GM12878 (cell line): ENCODE results near the gene NEB. TPM values are rescaled to one million over a fixed set of nuclear protein-coding genes. Genes with fewer than 3 reads are reported as not detected.

Experiments used
- ATAC-seq: fragments of 200-7000 bp; cut with Tn5 transposase; 3 replicates; pipeline ENCODE4 v1.9.1; 2020; ENCODE audit warnings: mild to moderate bottlenecking, moderate library complexity
- BruUV-seq: library from RNA; stranded (reverse); fragments of 400-500 nt; replicated peaks from 2 replicates; lab custom pipeline; 2021; lab: Mats Ljungman, UMichigan
- CTCF ChIA-PET: fragments of 300-600 bp; sonication (Branson Sonifier 250); formaldehyde crosslinking; extraction: SDS; loops from one replicate; lab custom pipeline; 2021; ENCODE audit warnings: inconsistent platforms; lab: Yijun Ruan, JAX
- POLR2A ChIA-PET: fragments of 350-600 bp; formaldehyde crosslinking; extraction: SDS; loops from one replicate; lab custom pipeline; 2021; ENCODE audit warnings: inconsistent platforms; lab: Charles Lee
- RAD21 ChIA-PET: fragments of 300-600 bp; sonication (Branson Sonifier 250); formaldehyde crosslinking; loops from one replicate; lab custom pipeline; 2023; ENCODE audit warnings: antibody characterized with exemption; ENCODE audit not compliant: unreplicated experiment; lab: Charles Lee
- SMC1A ChIA-PET: fragments of 300-600 bp; sonication (Branson Sonifier 250); formaldehyde crosslinking; loops from one replicate; lab custom pipeline; 2023; ENCODE audit not compliant: unreplicated experiment, uncharacterized antibody; lab: Charles Lee
- DNase-seq: peaks from one replicate; pipeline ENCODE4 v3.0.0-alpha.2; 2011; ENCODE audit warnings: low read depth, low spot score
- FAIRE-seq: peaks from 3 replicates; lab custom pipeline; 2011; peaks lifted over from hg19 to GRCh38; lab: Jason Lieb, UNC
- H2AFZ ChIP-seq: 2 replicates; pipeline ENCODE4 v1.6.0; 2011; ENCODE audit warnings: low read depth, low read length, control low read depth; ENCODE audit not compliant: control insufficient read depth
- H3K27ac ChIP-seq: 2 replicates; pipeline ENCODE4 v1.5.1; 2011; ENCODE audit warnings: control low read depth; ENCODE audit not compliant: control insufficient read depth, insufficient read depth
- H3K27me3 ChIP-seq, 2 experiments: replicated peaks in 1 of 2; 2 replicates each; pipeline versions ENCODE4 v1.6.0 to v1.6.1; 2011; ENCODE audit warnings: low read length in 1 of 2; ENCODE audit not compliant: control insufficient read depth in 2 of 2, insufficient read depth in 2 of 2
- H3K36me3 ChIP-seq, 2 experiments: 2 replicates each; pipeline ENCODE4 v1.5.1; 2011; ENCODE audit warnings: low read length in 1 of 2; ENCODE audit not compliant: control insufficient read depth in 2 of 2, insufficient read depth in 2 of 2
- H3K4me1 ChIP-seq: 2 replicates; pipeline ENCODE4 v1.6.1; 2011; ENCODE audit warnings: mild to moderate bottlenecking, low read length, moderate library complexity, mixed read lengths; ENCODE audit not compliant: control insufficient read depth, insufficient read depth
- H3K4me2 ChIP-seq: 2 replicates; pipeline ENCODE4 v1.6.0; 2011; ENCODE audit warnings: control low read depth; ENCODE audit not compliant: control insufficient read depth, insufficient read depth
- H3K4me3 ChIP-seq: fragments of 200-600 bp; sonication (generic); 2 replicates; pipeline ENCODE4 v1.5.1; 2016
- H3K79me2 ChIP-seq: 2 replicates; pipeline ENCODE4 v1.6.0; 2011; ENCODE audit warnings: low read length; ENCODE audit not compliant: control insufficient read depth, insufficient read depth
- H3K9ac ChIP-seq: 2 replicates; pipeline ENCODE4 v1.8.0; 2011; ENCODE audit warnings: low read length, control low read depth, mixed read lengths; ENCODE audit not compliant: control insufficient read depth, insufficient read depth
- H3K9me3 ChIP-seq: replicated peaks from 3 replicates; pipeline ENCODE4 v1.5.1; 2011; ENCODE audit warnings: mild to moderate bottlenecking, low read length; ENCODE audit not compliant: control insufficient read depth, insufficient read depth
- H4K20me1 ChIP-seq: 2 replicates; pipeline ENCODE4 v1.6.0; 2011; ENCODE audit not compliant: control insufficient read depth, insufficient read depth
- CHD1 ChIP-seq: IDR thresholded peaks from 2 replicates; pipeline ENCODE4 v1.6.1; 2012; ENCODE audit warnings: low read depth, low read length, improper control_type of control experiment
- DPF2 ChIP-seq: fragments of 450-650 bp; IDR thresholded peaks from 2 replicates; pipeline ENCODE4 v1.6.1; 2017; ENCODE audit warnings: mild to moderate bottlenecking
- EP300 ChIP-seq, 2 experiments: fragments of 150-350 bp in 1 of 2; IDR thresholded peaks; 2 replicates each; pipeline ENCODE4 v1.6.1; 2011 to 2012; ENCODE audit warnings: low read depth in 2 of 2, low read length in 2 of 2, borderline replicate concordance in 1 of 2, improper control_type of control experiment in 1 of 2, inconsistent platforms in 1 of 2; ENCODE audit not compliant: control insufficient read depth in 1 of 2
- HDGF ChIP-seq: fragments of 450-650 bp; IDR thresholded peaks from 2 replicates; pipeline ENCODE4 v1.6.1; 2016; ENCODE audit warnings: antibody characterized with exemption
- POU2F2 ChIP-seq: IDR thresholded peaks from 3 replicates; pipeline ENCODE4 v1.6.1; 2011; ENCODE audit warnings: low read depth, mild to moderate bottlenecking, low read length, borderline replicate concordance
- RAD21 ChIP-seq: IDR thresholded peaks from 2 replicates; pipeline ENCODE4 v1.6.1; 2011; ENCODE audit warnings: mild to moderate bottlenecking, low read depth, low read length, moderate library complexity; ENCODE audit not compliant: insufficient read depth
- TCF7 ChIP-seq: IDR thresholded peaks from 2 replicates; pipeline ENCODE4 v1.6.1; 2014; ENCODE audit warnings: antibody characterized with exemption, borderline replicate concordance
- WGBS: methylation state at CpG from one replicate; pipeline ENCODE4 v1.1.6; 2016; ENCODE audit warnings: low lambda C conversion rate; ENCODE audit not compliant: insufficient replicate concordance, insufficient coverage; ENCODE audit errors: missing lambda C conversion rate; 5-methylcytosine and 5-hydroxymethylcytosine counted together
- in situ Hi-C: fragments of 300-500 bp; cut with MboI; formaldehyde crosslinking; loops from 9 replicates; pipeline ENCODE4 v1.14.3; 2018; ENCODE audit warnings: mixed read lengths
- intact Hi-C: fragments of 100-400 bp; cut with micrococcal nuclease; formaldehyde crosslinking; loops from one replicate; pipeline ENCODE4 v1.14.2; 2022; ENCODE audit not compliant: unreplicated experiment
- polyA plus RNA-seq, 11 experiments: library from polyadenylated mRNA; depleted of rRNA in 4 of 11; unstranded in 6 of 11; stranded (reverse) in 5 of 11; fragments of >200 nt; fragmentation: Nextera tagmentation in 4 of 11; fragmentation: Illumina TruSeq in 1 of 11; extraction: Ambion mirVana in 4 of 11; extraction: Trizol in 1 of 11; gene quantifications; 1 replicate in 1 of 11; 2 replicates in 10 of 11; pipeline versions ENCODE4 v1.2.1 to v1.2.3, GENCODE V29; 2011 to 2016; ENCODE audit warnings: inconsistent platforms in 2 of 11, missing spikeins in 2 of 11, low read depth in 1 of 11
- total RNA-seq, 4 experiments: library from RNA; depleted of rRNA in 3 of 4; stranded (reverse); fragments of >200 nt in 3 of 4; fragmentation: Illumina TruSeq in 1 of 4; extraction: Trizol in 1 of 4; gene quantifications; 2 replicates each; pipeline versions ENCODE4 v1.2.1 to v1.2.3, GENCODE V29; 2013 to 2021
- TF ChIP-seq, protein P1 (sequence below): IDR thresholded peaks from 2 replicates; pipeline ENCODE4 v1.6.1; 2012; ENCODE audit warnings: improper control_type of control experiment, low read depth, low read length; ENCODE audit not compliant: insufficient replicate concordance
- TF ChIP-seq, protein P2 (sequence below): fragments of 150-350 bp; IDR thresholded peaks from 2 replicates; pipeline ENCODE4 v1.6.1; 2014; ENCODE audit warnings: mild to moderate bottlenecking, low read depth, low read length
- TF ChIP-seq, protein P3 (sequence below): fragments of 450-650 bp; IDR thresholded peaks from 2 replicates; pipeline ENCODE4 v1.6.1; 2016; ENCODE audit warnings: mild to moderate bottlenecking

NEB gene
- total and polyA plus RNA-seq, 10 of the 15 experiments (the other 5 are each of a cell fraction or from before 2014, with no cell fraction given), result 0.04 to 0.77 (median 0.12) TPM

DNA sequence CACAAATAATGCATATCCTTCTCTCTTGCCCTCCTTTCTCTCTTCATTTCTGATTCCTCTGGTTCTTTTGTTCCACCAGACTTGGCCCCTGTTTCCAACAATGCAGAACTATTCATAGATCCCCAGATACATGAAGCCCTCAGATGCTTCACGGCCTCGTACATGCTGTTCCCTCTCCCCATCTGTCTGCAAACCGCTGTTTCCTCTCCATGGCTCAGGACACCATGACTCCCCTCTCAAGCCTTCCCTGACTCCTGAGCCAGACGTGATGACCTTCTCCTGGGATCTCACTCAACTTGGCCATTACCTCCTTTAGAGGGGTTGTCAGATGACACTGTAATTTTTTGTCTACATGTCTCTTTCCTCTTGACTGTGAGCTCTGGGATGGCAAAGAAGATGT is 15.5 kb downstream of the NEB start:
- H3K4me1 ChIP-seq, result no peaks in the 10 kb centered on the region
- ChIA-PET SMC1A (interaction anchor here (1.2 kb wide), 1 partner anchor 89 kb away, joined by 3 read pairs; no protein-coding TSS in a partner anchor), POLR2A (no interaction called here), RAD21 (interaction anchor here (1.2 kb wide), 1 partner anchor 8 kb away, joined by 4 read pairs; no protein-coding TSS in a partner anchor), CTCF (no interaction called here)
- no TSS peak for BruUV-seq
- FAIRE-seq (no peak), ATAC-seq (no peak), DNase-seq (no peak)
- no peaks in the 10 kb centered on the region for H3K36me3 ChIP-seq
- H4K20me1 ChIP-seq, result no peaks in the 10 kb centered on the region
- H3K9ac ChIP-seq, result no peak overlapping the region
- no peak overlapping the region for H3K27ac ChIP-seq
- H2AFZ ChIP-seq, result no peak overlapping the region
- whole genome bisulfite sequencing, result 52% methylated on average over 4 of the region's 4 CpGs
- intact Hi-C loops, result no loop called here
- no peak overlapping the region for H3K4me3 ChIP-seq
- no peaks in the 10 kb centered on the region for H3K27me3 ChIP-seq
- TF ChIP-seq HDGF (no peak), CHD1 (no peak), EP300 (IDR thresholded peaks at IDR 0.05; ENCODE audit: borderline replicate concordance in 1 of 2, control insufficient read depth in 1 of 2, low read depth in 2 of 2, low read length in 2 of 2) (no peak), TCF7 (no peak), POU2F2 (no peak), DPF2 (no peak), RAD21 (no peak)
- TF ChIP-seq, protein P1, sequence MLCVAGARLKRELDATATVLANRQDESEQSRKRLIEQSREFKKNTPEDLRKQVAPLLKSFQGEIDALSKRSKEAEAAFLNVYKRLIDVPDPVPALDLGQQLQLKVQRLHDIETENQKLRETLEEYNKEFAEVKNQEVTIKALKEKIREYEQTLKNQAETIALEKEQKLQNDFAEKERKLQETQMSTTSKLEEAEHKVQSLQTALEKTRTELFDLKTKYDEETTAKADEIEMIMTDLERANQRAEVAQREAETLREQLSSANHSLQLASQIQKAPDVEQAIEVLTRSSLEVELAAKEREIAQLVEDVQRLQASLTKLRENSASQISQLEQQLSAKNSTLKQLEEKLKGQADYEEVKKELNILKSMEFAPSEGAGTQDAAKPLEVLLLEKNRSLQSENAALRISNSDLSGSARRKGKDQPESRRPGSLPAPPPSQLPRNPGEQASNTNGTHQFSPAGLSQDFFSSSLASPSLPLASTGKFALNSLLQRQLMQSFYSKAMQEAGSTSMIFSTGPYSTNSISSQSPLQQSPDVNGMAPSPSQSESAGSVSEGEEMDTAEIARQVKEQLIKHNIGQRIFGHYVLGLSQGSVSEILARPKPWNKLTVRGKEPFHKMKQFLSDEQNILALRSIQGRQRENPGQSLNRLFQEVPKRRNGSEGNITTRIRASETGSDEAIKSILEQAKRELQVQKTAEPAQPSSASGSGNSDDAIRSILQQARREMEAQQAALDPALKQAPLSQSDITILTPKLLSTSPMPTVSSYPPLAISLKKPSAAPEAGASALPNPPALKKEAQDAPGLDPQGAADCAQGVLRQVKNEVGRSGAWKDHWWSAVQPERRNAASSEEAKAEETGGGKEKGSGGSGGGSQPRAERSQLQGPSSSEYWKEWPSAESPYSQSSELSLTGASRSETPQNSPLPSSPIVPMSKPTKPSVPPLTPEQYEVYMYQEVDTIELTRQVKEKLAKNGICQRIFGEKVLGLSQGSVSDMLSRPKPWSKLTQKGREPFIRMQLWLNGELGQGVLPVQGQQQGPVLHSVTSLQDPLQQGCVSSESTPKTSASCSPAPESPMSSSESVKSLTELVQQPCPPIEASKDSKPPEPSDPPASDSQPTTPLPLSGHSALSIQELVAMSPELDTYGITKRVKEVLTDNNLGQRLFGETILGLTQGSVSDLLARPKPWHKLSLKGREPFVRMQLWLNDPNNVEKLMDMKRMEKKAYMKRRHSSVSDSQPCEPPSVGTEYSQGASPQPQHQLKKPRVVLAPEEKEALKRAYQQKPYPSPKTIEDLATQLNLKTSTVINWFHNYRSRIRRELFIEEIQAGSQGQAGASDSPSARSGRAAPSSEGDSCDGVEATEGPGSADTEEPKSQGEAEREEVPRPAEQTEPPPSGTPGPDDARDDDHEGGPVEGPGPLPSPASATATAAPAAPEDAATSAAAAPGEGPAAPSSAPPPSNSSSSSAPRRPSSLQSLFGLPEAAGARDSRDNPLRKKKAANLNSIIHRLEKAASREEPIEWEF, result no peak
- TF ChIP-seq, protein P2, sequence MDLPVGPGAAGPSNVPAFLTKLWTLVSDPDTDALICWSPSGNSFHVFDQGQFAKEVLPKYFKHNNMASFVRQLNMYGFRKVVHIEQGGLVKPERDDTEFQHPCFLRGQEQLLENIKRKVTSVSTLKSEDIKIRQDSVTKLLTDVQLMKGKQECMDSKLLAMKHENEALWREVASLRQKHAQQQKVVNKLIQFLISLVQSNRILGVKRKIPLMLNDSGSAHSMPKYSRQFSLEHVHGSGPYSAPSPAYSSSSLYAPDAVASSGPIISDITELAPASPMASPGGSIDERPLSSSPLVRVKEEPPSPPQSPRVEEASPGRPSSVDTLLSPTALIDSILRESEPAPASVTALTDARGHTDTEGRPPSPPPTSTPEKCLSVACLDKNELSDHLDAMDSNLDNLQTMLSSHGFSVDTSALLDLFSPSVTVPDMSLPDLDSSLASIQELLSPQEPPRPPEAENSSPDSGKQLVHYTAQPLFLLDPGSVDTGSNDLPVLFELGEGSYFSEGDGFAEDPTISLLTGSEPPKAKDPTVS, result no peak
- TF ChIP-seq, protein P3, sequence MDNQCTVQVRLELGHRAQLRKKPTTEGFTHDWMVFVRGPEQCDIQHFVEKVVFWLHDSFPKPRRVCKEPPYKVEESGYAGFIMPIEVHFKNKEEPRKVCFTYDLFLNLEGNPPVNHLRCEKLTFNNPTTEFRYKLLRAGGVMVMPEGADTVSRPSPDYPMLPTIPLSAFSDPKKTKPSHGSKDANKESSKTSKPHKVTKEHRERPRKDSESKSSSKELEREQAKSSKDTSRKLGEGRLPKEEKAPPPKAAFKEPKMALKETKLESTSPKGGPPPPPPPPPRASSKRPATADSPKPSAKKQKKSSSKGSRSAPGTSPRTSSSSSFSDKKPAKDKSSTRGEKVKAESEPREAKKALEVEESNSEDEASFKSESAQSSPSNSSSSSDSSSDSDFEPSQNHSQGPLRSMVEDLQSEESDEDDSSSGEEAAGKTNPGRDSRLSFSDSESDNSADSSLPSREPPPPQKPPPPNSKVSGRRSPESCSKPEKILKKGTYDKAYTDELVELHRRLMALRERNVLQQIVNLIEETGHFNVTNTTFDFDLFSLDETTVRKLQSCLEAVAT, result no peak
- H3K79me2 ChIP-seq, result no peaks in the 10 kb centered on the region
- H3K4me2 ChIP-seq, result no peak overlapping the region
- no peaks in the 10 kb centered on the region; the same call in 2 of the 3 replicates for H3K9me3 ChIP-seq
- in situ Hi-C loops, result no loop called here
